ENCODE results near the gene FMNL3.

Gene FMNL3, protein sequence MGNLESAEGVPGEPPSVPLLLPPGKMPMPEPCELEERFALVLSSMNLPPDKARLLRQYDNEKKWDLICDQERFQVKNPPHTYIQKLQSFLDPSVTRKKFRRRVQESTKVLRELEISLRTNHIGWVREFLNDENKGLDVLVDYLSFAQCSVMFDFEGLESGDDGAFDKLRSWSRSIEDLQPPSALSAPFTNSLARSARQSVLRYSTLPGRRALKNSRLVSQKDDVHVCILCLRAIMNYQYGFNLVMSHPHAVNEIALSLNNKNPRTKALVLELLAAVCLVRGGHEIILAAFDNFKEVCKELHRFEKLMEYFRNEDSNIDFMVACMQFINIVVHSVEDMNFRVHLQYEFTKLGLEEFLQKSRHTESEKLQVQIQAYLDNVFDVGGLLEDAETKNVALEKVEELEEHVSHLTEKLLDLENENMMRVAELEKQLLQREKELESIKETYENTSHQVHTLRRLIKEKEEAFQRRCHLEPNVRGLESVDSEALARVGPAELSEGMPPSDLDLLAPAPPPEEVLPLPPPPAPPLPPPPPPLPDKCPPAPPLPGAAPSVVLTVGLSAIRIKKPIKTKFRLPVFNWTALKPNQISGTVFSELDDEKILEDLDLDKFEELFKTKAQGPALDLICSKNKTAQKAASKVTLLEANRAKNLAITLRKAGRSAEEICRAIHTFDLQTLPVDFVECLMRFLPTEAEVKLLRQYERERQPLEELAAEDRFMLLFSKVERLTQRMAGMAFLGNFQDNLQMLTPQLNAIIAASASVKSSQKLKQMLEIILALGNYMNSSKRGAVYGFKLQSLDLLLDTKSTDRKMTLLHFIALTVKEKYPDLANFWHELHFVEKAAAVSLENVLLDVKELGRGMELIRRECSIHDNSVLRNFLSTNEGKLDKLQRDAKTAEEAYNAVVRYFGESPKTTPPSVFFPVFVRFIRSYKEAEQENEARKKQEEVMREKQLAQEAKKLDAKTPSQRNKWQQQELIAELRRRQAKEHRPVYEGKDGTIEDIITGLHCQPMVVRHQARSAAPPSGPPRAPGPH

DNA sequence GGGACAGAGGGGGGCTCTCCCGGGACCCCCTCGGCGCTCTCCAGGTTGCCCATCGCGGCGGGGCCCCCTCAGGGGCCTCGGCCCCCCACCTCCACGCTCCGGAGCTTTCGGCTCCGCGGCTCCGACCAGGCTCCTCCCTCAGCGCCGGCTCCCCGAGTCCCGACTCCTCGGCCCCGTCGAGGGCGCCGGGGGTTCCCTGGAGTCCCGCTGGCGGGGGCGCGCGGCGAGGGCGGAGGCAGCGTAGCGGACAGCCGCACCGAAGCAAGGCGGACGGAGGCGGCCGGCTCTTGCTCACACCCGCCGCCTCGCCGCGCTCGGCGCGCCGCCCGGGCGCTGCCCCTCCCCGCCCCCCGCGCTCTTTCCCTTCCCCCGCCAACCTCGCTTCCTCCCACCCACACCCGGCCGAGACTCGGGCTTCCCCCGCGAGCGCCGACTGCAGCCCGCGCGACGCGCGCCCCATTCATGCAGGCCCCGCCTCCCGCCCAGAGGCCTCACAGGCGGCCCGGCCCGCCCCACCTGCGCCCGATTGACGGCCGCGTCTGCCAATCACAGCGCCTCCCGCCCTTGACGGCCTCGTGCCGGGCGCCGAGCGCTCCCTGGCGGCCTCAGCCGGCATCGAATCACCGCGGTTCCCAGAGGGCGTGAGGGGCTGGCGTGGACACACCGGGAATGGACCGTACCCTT, at the start of gene FMNL3:
FMNL3 (minus strand) TSS at position 278 of the 684 bp plus-strand sequence; CDS start at position 53, 225 bp downstream.
- peak; percentile 75 for TF ChIP-seq CTCF (IDR thresholded peaks at IDR 0.05; ENCODE audit: low read depth, low read length)
- H3K4me3 ChIP-seq (ENCODE audit: low read depth, low read length) = peak within 1 kb of the TSS; percentile 90

DNA sequence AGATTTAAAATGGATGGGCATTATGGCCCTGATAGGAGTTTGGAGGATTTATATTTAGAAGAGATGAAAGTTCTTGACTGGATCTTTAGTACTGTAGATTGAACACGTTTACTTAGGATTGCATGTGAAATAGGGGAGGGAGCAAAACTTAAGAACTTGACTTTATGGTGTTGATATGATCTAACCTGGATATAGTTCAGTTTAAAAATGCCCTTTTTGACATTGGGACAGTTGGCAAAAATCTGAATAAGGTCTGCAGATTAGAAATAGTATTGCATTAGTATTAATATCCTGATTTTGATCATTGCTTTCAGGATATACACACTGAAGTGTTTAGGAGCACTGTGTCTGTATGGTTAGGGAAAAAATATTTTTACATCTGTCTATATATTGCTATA, 43.8 kb upstream of the FMNL3 start:
- no peak overlapping the region for H3K4me3 ChIP-seq (ENCODE audit: low read depth, low read length)
- TF ChIP-seq CTCF (IDR thresholded peaks at IDR 0.05; ENCODE audit: low read depth, low read length) = no peak

GRCh38 chr12:49750027-49750995, 43.1 kb upstream of the FMNL3 start:
- no peak overlapping the region for H3K4me3 ChIP-seq (ENCODE audit: low read depth, low read length)
- no peak for TF ChIP-seq CTCF (IDR thresholded peaks at IDR 0.05; ENCODE audit: low read depth, low read length)

DNA sequence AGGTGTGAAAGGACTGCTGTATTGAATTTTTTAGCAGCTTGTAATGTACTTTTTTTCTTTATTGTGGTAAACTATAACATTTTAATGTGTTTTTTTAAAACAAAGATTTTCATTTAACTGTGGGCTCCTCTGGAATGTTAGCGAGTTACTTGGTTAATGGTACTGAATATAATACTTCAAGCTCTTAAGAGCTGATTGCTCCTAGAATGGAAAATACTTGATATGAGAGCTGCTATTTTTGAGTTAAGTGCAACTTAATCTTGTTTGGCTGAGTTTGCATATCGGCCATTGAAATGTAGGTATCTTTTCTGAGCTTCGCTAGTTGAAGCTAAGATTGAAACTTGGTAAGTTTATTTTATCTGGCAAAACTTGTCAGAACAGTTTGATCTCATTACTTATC, 41.6 kb upstream of the FMNL3 start:
- H3K4me3 ChIP-seq (ENCODE audit: low read depth, low read length) = no peak overlapping the region

GRCh38 chr12:49748306-49748705, 41.1 kb upstream of the FMNL3 start:
- H3K4me3 ChIP-seq (ENCODE audit: low read depth, low read length) = no peak overlapping the region
- TF ChIP-seq CTCF (IDR thresholded peaks at IDR 0.05; ENCODE audit: low read depth, low read length) = no peak

More for the DNA sequence above, 41.6 kb upstream of the FMNL3 start:
- no peak for TF ChIP-seq CTCF (IDR thresholded peaks at IDR 0.05; ENCODE audit: low read depth, low read length)

DNA sequence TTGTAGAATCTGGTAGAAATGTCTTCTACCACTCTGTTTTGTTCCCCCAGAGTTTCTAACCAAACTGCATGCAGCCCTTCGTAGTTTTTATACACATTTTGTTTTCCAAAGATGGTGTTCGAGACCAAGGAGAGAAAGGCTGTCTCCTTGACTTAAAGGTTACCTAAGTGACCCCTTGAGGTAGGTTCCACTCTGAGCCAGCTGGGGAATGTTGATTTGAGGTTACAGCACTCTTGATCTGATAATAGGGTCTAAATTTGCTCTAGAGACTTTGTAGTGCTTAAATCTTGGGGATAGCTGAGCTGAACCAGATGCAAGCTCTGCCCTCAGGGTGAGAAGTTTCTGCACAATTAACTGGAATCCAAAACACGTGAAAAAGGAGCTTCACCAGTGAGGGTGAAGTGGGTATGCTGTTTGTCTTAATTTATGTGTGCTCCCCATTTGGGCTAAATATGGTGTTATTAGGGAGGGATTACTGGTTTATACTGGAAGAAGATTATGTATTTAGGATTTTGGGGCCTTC, 37.2 kb upstream of the FMNL3 start:
- no peak for TF ChIP-seq CTCF (IDR thresholded peaks at IDR 0.05; ENCODE audit: low read depth, low read length)
- no peak overlapping the region for H3K4me3 ChIP-seq (ENCODE audit: low read depth, low read length)
